ENCODE measurements around the gene ACOT11.

- TF ChIP-seq EZH2 (IDR thresholded peaks at IDR 0.05; ENCODE audit: low read length) (no peak), CTCF (optimal IDR thresholded peaks at IDR 0.05 in 1 of 3, IDR thresholded peaks at IDR 0.05 in 1 of 3, conservative IDR thresholded peaks at IDR 0.05 in 1 of 3; ENCODE audit: extremely low read depth in 1 of 3, insufficient read depth in 2 of 3, low read length in 3 of 3) (no peak)
These were observed 53.7 kb downstream of the ACOT11 start for GRCh38 chr1:54601730-54602129.
